ENCODE data around the gene TRAF3.

TRAF3 gene

GRCh38 chr14:102771144-102771543 lies 6.1 kb upstream of the TRAF3 start:
- H4K20me1 ChIP-seq, result no peaks in the 10 kb centered on the region
- no peaks in the 10 kb centered on the region for H3K36me3 ChIP-seq
- no peak overlapping the region for H3K4me2 ChIP-seq
- no peaks in the 10 kb centered on the region; a peak in 1 of 22 replicates for H3K9me3 ChIP-seq (replicated peaks in 1 of 11)
- H3K27me3 ChIP-seq, result no peaks in the 10 kb centered on the region
- H3K4me3 ChIP-seq, result no peak overlapping the region
- H3K27ac ChIP-seq, result no peak overlapping the region; a peak in 1 of 22 replicates
- no peak for TF ChIP-seq Cebpa-rat (IDR thresholded peaks at IDR 0.05)
- H3K4me1 ChIP-seq, result peaks cover 62 to 96% (median 68%) of the 10 kb centered on the region in 10 experiments
- no peak overlapping the region for H3K9ac ChIP-seq

DNA sequence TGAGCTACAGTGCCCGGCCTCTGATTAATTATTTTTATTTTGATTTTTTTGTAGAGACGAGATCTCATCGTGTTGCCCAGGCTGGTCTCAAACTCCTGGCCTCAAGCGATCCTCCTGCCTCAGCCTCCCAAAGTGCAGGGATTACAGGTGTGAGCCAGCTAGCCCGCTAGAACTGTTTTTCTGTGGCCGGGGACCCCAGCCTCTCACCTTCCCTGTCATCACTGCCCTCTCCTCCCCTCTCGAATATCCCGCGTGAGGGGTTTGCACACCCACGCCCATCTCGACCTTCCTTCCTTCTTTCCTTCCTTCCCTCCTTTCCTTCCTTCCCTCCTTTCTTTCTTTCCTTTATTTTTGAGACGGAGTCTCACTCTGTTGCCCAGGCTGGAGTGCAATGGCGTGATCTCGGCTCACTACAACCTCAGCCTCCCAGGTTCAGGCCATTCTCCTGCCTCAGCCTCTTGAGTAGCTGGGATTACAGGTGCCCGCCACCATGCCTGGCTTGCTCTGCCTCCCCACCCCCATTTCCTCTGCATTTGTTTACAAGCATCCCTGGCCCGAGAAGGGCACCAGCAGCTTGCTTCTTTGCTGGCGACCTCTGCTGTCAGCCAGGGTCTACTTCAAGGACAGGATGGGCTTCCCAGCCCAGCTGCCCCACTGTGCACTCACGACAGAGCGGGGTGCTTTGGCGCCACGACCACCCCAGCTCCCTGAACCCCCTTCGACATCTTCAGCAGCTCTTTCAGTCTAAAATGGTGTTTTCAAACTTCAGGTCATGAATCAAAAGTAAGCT lies 4.3 kb upstream of the TRAF3 start:
- no peak overlapping the region for H3K9ac ChIP-seq
- no peak overlapping the region for H3K4me3 ChIP-seq
- peaks cover 63 to 86% (median 68%) of the 10 kb centered on the region in 10 experiments for H3K4me1 ChIP-seq
- peak overlapping the region; percentile 9 to 89 (median 34); a peak in 18 of 22 replicates for H3K4me2 ChIP-seq
- TF ChIP-seq Cebpa-rat (IDR thresholded peaks at IDR 0.05), result no peak
- no peaks in the 10 kb centered on the region for H3K36me3 ChIP-seq
- H3K27me3 ChIP-seq, result no peaks in the 10 kb centered on the region
- peak overlapping the region in 3 of 11 experiments; percentile 11 to 99 (median 98); a peak in 2 of 22 replicates for H3K27ac ChIP-seq
- peaks cover 0 to 3% (median 0%) of the 10 kb centered on the region in 11 experiments; a peak in 5 of 22 replicates for H4K20me1 ChIP-seq
- no peaks in the 10 kb centered on the region for H3K9me3 ChIP-seq (replicated peaks in 1 of 11)

DNA sequence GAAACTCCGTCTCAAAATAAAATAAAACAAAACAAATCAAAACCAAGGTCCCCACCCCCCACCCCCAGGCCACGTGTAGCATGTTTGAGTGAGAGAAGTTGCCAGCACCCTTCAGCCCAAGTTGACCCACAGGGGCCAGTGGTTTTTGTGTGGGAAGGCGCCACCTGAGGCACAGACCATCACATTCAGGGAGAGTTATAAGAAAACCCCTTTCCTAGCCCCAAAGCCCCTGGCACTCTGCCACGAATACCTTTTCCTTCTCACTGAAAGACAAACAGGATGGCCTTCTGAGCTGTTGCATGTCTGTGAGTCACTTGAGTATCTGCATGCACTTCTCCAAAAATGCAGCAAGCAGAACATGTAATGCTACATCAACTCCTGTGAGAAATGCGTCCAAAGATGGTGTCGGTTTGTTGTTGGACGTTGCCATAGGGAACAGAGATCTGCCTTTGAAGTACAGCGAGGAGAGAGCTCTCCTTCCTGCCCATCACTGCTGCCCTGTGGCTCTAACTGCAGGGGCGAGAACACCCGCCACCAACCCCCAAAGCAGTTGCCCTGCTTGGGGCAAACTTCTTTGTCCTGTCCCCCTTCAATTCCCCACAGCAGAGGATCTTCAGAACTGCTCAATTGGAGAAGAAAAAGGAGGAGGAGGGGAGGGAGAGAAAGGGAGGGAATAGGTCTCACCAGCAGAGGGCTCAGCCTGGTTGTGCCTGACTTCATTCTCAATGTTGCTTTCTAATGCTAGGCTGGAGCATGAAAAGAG lies 2.7 kb upstream of the TRAF3 start:
- H3K9me3 ChIP-seq (replicated peaks in 1 of 11), result no peaks in the 10 kb centered on the region
- TF ChIP-seq Cebpa-rat (IDR thresholded peaks at IDR 0.05), result no peak
- H4K20me1 ChIP-seq, result peaks cover 10 to 19% (median 13%) of the 10 kb centered on the region in 11 experiments; a peak in 20 of 22 replicates
- no peaks in the 10 kb centered on the region for H3K27me3 ChIP-seq
- H3K4me3 ChIP-seq, result peak overlapping the region in 2 of 10 experiments; percentile 15 to 18; a peak in 2 of 20 replicates
- peaks cover 58 to 80% (median 63%) of the 10 kb centered on the region in 10 experiments for H3K4me1 ChIP-seq
- H3K4me2 ChIP-seq, result peak overlapping the region; percentile 51 to 89 (median 67)
- peak overlapping the region; percentile 11 to 99 (median 60); a peak in 19 of 22 replicates for H3K27ac ChIP-seq
- peak overlapping the region in 9 of 11 experiments; percentile 27 to 98 (median 48); a peak in 15 of 22 replicates for H3K9ac ChIP-seq
- H3K36me3 ChIP-seq, result no peaks in the 10 kb centered on the region

DNA sequence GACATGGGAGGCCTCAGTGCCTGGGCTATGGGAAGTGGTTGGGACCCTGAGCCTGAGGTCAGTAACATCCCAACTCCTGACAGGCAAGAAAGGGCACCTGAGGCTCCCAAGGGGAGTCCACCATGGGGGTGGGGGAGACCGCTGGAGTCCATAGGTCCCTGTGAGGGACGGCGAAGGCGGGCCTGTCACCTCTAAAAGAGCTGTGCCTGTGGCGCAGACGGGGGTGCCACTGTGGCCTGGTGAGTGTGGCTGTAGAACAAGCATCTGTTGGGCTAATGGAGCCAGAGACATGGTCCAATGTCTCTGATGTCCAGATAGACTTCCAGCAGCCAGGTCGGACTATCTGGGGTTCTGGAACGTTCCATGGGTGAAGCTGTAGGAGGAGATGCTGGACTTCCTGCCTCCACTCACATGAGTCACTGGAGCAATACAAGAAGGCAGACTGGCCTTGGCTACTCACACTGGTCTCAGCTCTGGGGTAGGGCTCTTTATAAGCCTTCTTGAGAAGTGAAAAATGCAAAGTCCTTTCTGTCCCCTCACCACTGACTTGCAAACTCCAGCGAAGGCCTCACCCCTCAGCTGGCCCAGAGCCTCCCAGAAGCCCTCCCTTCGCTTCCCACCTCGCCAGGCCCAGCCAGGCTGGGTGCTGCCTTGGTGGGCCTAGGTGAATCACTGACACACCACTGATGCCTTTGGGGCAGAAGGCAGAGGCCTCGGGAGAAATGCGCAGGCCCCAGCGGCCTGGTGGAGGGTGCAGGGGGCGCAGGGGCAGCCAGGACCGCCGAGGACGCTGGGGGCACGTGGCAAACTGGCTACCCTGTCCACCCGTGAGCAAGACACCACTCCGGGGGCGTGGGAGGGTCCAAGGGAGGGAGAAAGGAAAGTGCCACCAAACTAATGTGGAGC lies 1.1 kb upstream of the TRAF3 start:
- peak overlapping the region; percentile 80 to 100 (median 98); a peak in 21 of 22 replicates for H3K9ac ChIP-seq
- no peak for TF ChIP-seq Cebpa-rat (IDR thresholded peaks at IDR 0.05)
- H3K27me3 ChIP-seq, result no peaks in the 10 kb centered on the region
- H3K27ac ChIP-seq, result peak overlapping the region; percentile 80 to 99 (median 95)
- H3K4me3 ChIP-seq, result peak overlapping the region in 7 of 10 experiments; percentile 82 to 100 (median 99); a peak in 5 of 20 replicates
- H4K20me1 ChIP-seq, result peaks cover 25 to 34% (median 28%) of the 10 kb centered on the region in 11 experiments
- H3K9me3 ChIP-seq (replicated peaks in 1 of 11), result no peaks in the 10 kb centered on the region
- H3K4me1 ChIP-seq, result peaks cover 73 to 80% (median 78%) of the 10 kb centered on the region in 10 experiments
- peak overlapping the region; percentile 56 to 89 (median 71) for H3K4me2 ChIP-seq
- H3K36me3 ChIP-seq, result peaks cover 0 to 8% (median under 1%) of the 10 kb centered on the region in 11 experiments; a peak in 3 of 22 replicates

DNA sequence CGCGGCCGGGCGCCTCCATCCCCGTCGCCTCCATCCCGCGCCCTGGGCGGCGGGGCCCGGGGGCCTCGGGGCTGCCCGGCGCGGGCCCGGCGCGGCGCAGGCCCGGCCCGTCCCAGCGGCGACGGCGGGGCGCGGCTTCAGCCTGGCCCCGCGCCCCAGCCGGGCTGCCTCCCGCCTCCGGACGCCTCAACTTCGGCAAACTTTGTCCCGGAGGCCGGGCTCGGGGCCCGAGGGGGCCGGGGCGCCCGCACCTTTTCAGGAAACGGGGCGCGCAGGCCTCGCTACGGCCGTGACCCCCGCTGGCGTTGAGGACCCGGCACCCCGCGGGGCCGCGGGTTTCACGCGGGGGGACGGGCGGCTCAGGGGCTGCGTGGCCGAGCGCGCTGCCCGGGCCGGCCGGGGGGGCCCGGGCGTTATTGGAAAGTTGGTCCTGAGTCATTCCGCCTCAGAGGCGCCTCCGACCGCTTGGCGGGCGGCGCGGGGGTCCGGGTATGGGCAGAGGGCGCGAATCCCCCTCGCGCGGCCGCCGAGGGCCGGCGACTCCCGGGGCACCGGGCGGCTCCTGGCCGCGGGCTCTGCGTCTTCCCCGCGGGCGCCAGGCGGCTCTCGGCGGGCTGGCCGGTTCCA lies 575 bp downstream of the TRAF3 start:
- Histone ChIP-seq H3K36me3 (peaks cover 0 to 14% (median 4%) of the 10 kb centered on the region in 11 experiments; a peak in 4 of 22 replicates), H3K27ac (peak overlapping the region; percentile 94 to 99 (median 97)), H3K27me3 (no peaks in the 10 kb centered on the region), H3K9ac (peak overlapping the region; percentile 96 to 100 (median 98)), H3K4me3 (peak overlapping the region; percentile 82 to 100 (median 99)), H3K4me2 (peak overlapping the region; percentile 80 to 95 (median 90)), H3K4me1 (peaks cover 64 to 72% (median 69%) of the 10 kb centered on the region in 10 experiments), H4K20me1 (peaks cover 37 to 51% (median 45%) of the 10 kb centered on the region in 11 experiments), H3K9me3 (replicated peaks in 1 of 11) (no peaks in the 10 kb centered on the region)
- TF ChIP-seq Cebpa-rat (IDR thresholded peaks at IDR 0.05), result no peak

DNA sequence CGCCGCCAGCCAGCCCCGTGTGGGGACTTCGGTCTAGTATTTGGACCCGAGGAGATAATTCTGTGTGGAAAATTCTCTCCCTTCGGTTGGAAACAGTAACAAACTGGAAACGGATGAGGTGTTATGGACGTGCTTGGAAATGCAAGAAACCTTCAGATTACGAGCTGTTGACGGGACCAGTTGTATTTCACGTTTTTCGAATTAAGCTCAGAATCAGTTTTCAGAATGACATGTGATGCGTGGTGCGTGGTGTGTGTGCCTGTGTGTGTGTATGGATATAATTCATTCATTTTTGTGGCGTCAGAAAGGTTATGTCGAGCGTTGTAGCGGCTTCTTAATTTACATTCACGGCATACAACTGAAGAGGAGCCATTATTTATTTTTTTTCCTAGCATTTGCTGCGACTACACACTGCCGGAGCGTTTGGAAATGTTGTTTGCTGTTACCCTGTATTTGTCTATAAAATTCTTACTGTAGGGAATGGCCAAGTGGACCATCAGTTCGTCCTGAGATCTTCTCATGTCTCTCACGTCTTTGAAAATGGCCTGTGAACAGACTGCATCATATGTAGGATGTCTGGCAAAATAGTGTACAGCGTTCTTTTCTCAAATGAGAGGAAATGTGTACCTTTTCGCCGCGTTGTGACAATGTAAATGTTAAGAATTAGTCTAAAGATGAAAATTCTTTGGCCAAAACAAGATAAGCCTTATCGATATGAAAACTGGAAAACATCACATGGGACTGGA lies 1.3 kb downstream of the TRAF3 start:
- TF ChIP-seq Cebpa-rat (IDR thresholded peaks at IDR 0.05), result no peak
- Histone ChIP-seq H3K4me3 (peak overlapping the region; percentile 82 to 100 (median 99)), H3K4me1 (peaks cover 57 to 72% (median 62%) of the 10 kb centered on the region in 10 experiments), H3K27me3 (no peaks in the 10 kb centered on the region), H3K36me3 (peaks cover 0 to 14% (median 4%) of the 10 kb centered on the region in 11 experiments; a peak in 4 of 22 replicates), H3K9ac (peak overlapping the region; percentile 96 to 100 (median 98)), H4K20me1 (peaks cover 38 to 58% (median 52%) of the 10 kb centered on the region in 11 experiments), H3K27ac (peak overlapping the region; percentile 94 to 99 (median 97)), H3K4me2 (peak overlapping the region; percentile 80 to 95 (median 90)), H3K9me3 (replicated peaks in 1 of 11) (no peaks in the 10 kb centered on the region)

DNA sequence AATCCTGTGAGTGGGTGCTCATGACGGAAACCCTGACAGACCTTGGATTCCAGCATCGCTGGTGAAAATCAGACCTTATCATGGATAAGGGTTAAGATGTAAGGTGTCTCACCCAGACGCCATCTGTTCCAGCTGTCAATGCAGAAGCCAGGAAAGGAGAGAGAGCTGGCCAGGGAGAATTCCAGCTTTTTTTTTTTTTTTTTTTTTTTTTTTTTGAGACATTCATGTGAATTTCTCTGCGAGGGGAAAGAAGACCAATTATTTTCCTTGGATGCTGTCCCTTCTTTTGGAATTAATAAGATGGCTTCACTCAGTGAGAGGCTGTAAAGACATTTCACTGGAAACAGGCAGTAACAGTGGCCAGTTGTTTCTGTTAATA lies 1.8 kb downstream of the TRAF3 start:
- H3K4me3 ChIP-seq, result peak overlapping the region; percentile 82 to 100 (median 99)
- H3K9ac ChIP-seq, result peak overlapping the region; percentile 96 to 100 (median 98); a peak in 21 of 22 replicates
- TF ChIP-seq Cebpa-rat (IDR thresholded peaks at IDR 0.05), result no peak
- no peaks in the 10 kb centered on the region for H3K27me3 ChIP-seq
- peak overlapping the region; percentile 80 to 95 (median 90) for H3K4me2 ChIP-seq
- no peaks in the 10 kb centered on the region for H3K9me3 ChIP-seq (replicated peaks in 1 of 11)
- peak overlapping the region in 5 of 11 experiments; percentile 97 to 99 (median 98); a peak in 6 of 22 replicates for H3K27ac ChIP-seq
- peaks cover 51 to 71% (median 56%) of the 10 kb centered on the region in 10 experiments for H3K4me1 ChIP-seq
- peaks cover 44 to 64% (median 58%) of the 10 kb centered on the region in 11 experiments for H4K20me1 ChIP-seq
- peaks cover 0 to 14% (median 4%) of the 10 kb centered on the region in 11 experiments; a peak in 4 of 22 replicates for H3K36me3 ChIP-seq
